GM12878 (cell line): ENCODE data around the gene AIRE. TPM values are rescaled to one million over a fixed set of nuclear protein-coding genes. Genes with fewer than 3 reads are reported as not detected.

ENCODE experiments used
- ATAC-seq: fragments of 200-7000 bp; cut with Tn5 transposase; 3 replicates; pipeline ENCODE4 v1.9.1; 2020; ENCODE audit warnings: mild to moderate bottlenecking, moderate library complexity
- BruUV-seq: library from RNA; stranded (reverse); fragments of 400-500 nt; replicated peaks from 2 replicates; lab custom pipeline; 2021; lab: Mats Ljungman, UMichigan
- CTCF ChIA-PET: fragments of 300-600 bp; sonication (Branson Sonifier 250); formaldehyde crosslinking; extraction: SDS; loops from one replicate; lab custom pipeline; 2021; ENCODE audit warnings: inconsistent platforms; lab: Yijun Ruan, JAX
- POLR2A ChIA-PET: fragments of 350-600 bp; formaldehyde crosslinking; extraction: SDS; loops from one replicate; lab custom pipeline; 2021; ENCODE audit warnings: inconsistent platforms; lab: Charles Lee
- RAD21 ChIA-PET: fragments of 300-600 bp; sonication (Branson Sonifier 250); formaldehyde crosslinking; loops from one replicate; lab custom pipeline; 2023; ENCODE audit warnings: antibody characterized with exemption; ENCODE audit not compliant: unreplicated experiment; lab: Charles Lee
- SMC1A ChIA-PET: fragments of 300-600 bp; sonication (Branson Sonifier 250); formaldehyde crosslinking; loops from one replicate; lab custom pipeline; 2023; ENCODE audit not compliant: unreplicated experiment, uncharacterized antibody; lab: Charles Lee
- DNase-seq: peaks from one replicate; pipeline ENCODE4 v3.0.0-alpha.2; 2011; ENCODE audit warnings: low read depth, low spot score
- FAIRE-seq: peaks from 3 replicates; lab custom pipeline; 2011; peaks lifted over from hg19 to GRCh38; lab: Jason Lieb, UNC
- H2AFZ ChIP-seq: 2 replicates; pipeline ENCODE4 v1.6.0; 2011; ENCODE audit warnings: low read depth, low read length, control low read depth; ENCODE audit not compliant: control insufficient read depth
- H3K27ac ChIP-seq: 2 replicates; pipeline ENCODE4 v1.5.1; 2011; ENCODE audit warnings: control low read depth; ENCODE audit not compliant: control insufficient read depth, insufficient read depth
- H3K27me3 ChIP-seq, 2 experiments: replicated peaks in 1 of 2; 2 replicates each; pipeline versions ENCODE4 v1.6.0 to v1.6.1; 2011; ENCODE audit warnings: low read length in 1 of 2; ENCODE audit not compliant: control insufficient read depth in 2 of 2, insufficient read depth in 2 of 2
- H3K36me3 ChIP-seq, 2 experiments: 2 replicates each; pipeline ENCODE4 v1.5.1; 2011; ENCODE audit warnings: low read length in 1 of 2; ENCODE audit not compliant: control insufficient read depth in 2 of 2, insufficient read depth in 2 of 2
- H3K4me1 ChIP-seq: 2 replicates; pipeline ENCODE4 v1.6.1; 2011; ENCODE audit warnings: mild to moderate bottlenecking, low read length, moderate library complexity, mixed read lengths; ENCODE audit not compliant: control insufficient read depth, insufficient read depth
- H3K4me2 ChIP-seq: 2 replicates; pipeline ENCODE4 v1.6.0; 2011; ENCODE audit warnings: control low read depth; ENCODE audit not compliant: control insufficient read depth, insufficient read depth
- H3K4me3 ChIP-seq: fragments of 200-600 bp; sonication (generic); 2 replicates; pipeline ENCODE4 v1.5.1; 2016
- H3K79me2 ChIP-seq: 2 replicates; pipeline ENCODE4 v1.6.0; 2011; ENCODE audit warnings: low read length; ENCODE audit not compliant: control insufficient read depth, insufficient read depth
- H3K9ac ChIP-seq: 2 replicates; pipeline ENCODE4 v1.8.0; 2011; ENCODE audit warnings: low read length, control low read depth, mixed read lengths; ENCODE audit not compliant: control insufficient read depth, insufficient read depth
- H3K9me3 ChIP-seq: replicated peaks from 3 replicates; pipeline ENCODE4 v1.5.1; 2011; ENCODE audit warnings: mild to moderate bottlenecking, low read length; ENCODE audit not compliant: control insufficient read depth, insufficient read depth
- H4K20me1 ChIP-seq: 2 replicates; pipeline ENCODE4 v1.6.0; 2011; ENCODE audit not compliant: control insufficient read depth, insufficient read depth
- BCL11A ChIP-seq: IDR thresholded peaks from 2 replicates; pipeline ENCODE4 v1.6.1; 2011; ENCODE audit warnings: low read depth, low read length
- BRCA1 ChIP-seq: IDR thresholded peaks from 2 replicates; pipeline ENCODE4 v1.6.1; 2011; ENCODE audit warnings: low read depth, low read length, improper control_type of control experiment
- FOXM1 ChIP-seq: IDR thresholded peaks from 2 replicates; pipeline ENCODE4 v1.6.1; 2012; ENCODE audit warnings: low read depth, mild to moderate bottlenecking, inconsistent platforms, low read length, moderate library complexity
- HCFC1 ChIP-seq: fragments of 150-350 bp; IDR thresholded peaks from 2 replicates; pipeline ENCODE4 v1.6.1; 2014; ENCODE audit warnings: low read length
- HDAC6 ChIP-seq: fragments of 200-600 bp; sonication (generic); IDR thresholded peaks from one replicate; pipeline ENCODE4 v1.8.0; 2017; ENCODE audit warnings: antibody characterized with exemption; ENCODE audit not compliant: unreplicated experiment
- IKZF2 ChIP-seq, 2 experiments: fragments of 450-650 bp; IDR thresholded peaks; 2 replicates each; pipeline ENCODE4 v1.6.1; 2017; ENCODE audit warnings: mild to moderate bottlenecking in 2 of 2, moderate library complexity in 2 of 2
- MTA2 ChIP-seq: fragments of 450-650 bp; IDR thresholded peaks from 2 replicates; pipeline ENCODE4 v1.6.1; 2016; ENCODE audit warnings: low read depth, mild to moderate bottlenecking, moderate library complexity
- MTA3 ChIP-seq: IDR thresholded peaks from 2 replicates; pipeline ENCODE4 v1.6.1; 2012; ENCODE audit warnings: low read length, inconsistent platforms, borderline replicate concordance
- RUNX3 ChIP-seq: IDR thresholded peaks from 2 replicates; pipeline ENCODE4 v1.6.1; 2012; ENCODE audit warnings: low read length, inconsistent platforms
- SPI1 ChIP-seq: IDR thresholded peaks from 2 replicates; pipeline ENCODE4 v1.6.1; 2011; ENCODE audit warnings: low read depth, mild to moderate bottlenecking, low read length, moderate library complexity, borderline replicate concordance; ENCODE audit not compliant: insufficient read depth
- TCF12 ChIP-seq: IDR thresholded peaks from 2 replicates; pipeline ENCODE4 v1.6.1; 2011; ENCODE audit warnings: low read depth, mild to moderate bottlenecking, low read length
- ZNF217 ChIP-seq: fragments of 450-650 bp; IDR thresholded peaks from 2 replicates; pipeline ENCODE4 v1.6.1; 2017; ENCODE audit warnings: antibody characterized with exemption, mild to moderate bottlenecking
- WGBS: methylation state at CpG from one replicate; pipeline ENCODE4 v1.1.6; 2016; ENCODE audit warnings: low lambda C conversion rate; ENCODE audit not compliant: insufficient replicate concordance, insufficient coverage; ENCODE audit errors: missing lambda C conversion rate; 5-methylcytosine and 5-hydroxymethylcytosine counted together
- in situ Hi-C: fragments of 300-500 bp; cut with MboI; formaldehyde crosslinking; loops from 9 replicates; pipeline ENCODE4 v1.14.3; 2018; ENCODE audit warnings: mixed read lengths
- intact Hi-C: fragments of 100-400 bp; cut with micrococcal nuclease; formaldehyde crosslinking; loops from one replicate; pipeline ENCODE4 v1.14.2; 2022; ENCODE audit not compliant: unreplicated experiment
- polyA plus RNA-seq, 11 experiments: library from polyadenylated mRNA; depleted of rRNA in 4 of 11; unstranded in 6 of 11; stranded (reverse) in 5 of 11; fragments of >200 nt; fragmentation: Nextera tagmentation in 4 of 11; fragmentation: Illumina TruSeq in 1 of 11; extraction: Ambion mirVana in 4 of 11; extraction: Trizol in 1 of 11; gene quantifications; 1 replicate in 1 of 11; 2 replicates in 10 of 11; pipeline versions ENCODE4 v1.2.1 to v1.2.3, GENCODE V29; 2011 to 2016; ENCODE audit warnings: inconsistent platforms in 2 of 11, missing spikeins in 2 of 11, low read depth in 1 of 11
- total RNA-seq, 4 experiments: library from RNA; depleted of rRNA in 3 of 4; stranded (reverse); fragments of >200 nt in 3 of 4; fragmentation: Illumina TruSeq in 1 of 4; extraction: Trizol in 1 of 4; gene quantifications; 2 replicates each; pipeline versions ENCODE4 v1.2.1 to v1.2.3, GENCODE V29; 2013 to 2021

The AIRE gene
- total and polyA plus RNA-seq, 10 of the 15 experiments (the other 5 are each of a cell fraction or from before 2014, with no cell fraction given) = 0.05 to 0.10 TPM; not detected in 8

DNA sequence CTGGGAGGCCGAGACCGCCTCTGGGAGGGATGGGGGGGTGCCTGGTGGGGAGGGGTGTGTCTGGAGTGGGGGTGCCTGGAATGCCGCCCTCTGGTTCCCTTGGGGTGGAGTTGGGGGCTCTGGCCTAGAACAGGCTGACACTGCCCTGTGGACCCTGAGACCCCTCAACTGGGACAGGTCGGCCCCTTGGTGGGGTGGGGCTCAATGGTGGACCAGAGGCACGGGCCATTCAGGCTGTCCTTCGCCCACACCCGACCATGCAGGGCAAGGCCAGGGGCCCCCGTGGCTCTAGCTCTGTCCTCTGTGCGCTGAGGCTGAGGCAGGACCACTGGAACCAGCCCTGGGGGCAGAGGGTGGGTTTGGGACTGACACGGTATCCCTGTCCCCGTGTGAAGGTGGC, 28.9 kb downstream of the AIRE start:
- FAIRE-seq (no peak), DNase-seq (no peak), ATAC-seq (no peak)
- H3K9ac ChIP-seq = no peak overlapping the region
- TF ChIP-seq MTA3 (no peak), RUNX3 (no peak), IKZF2 (IDR thresholded peaks at IDR 0.05) (no peak), FOXM1 (no peak), HCFC1 (no peak), MTA2 (no peak), BCL11A (no peak), TCF12 (no peak)
- H2AFZ ChIP-seq = no peak overlapping the region
- RAD21 ChIA-PET = no interaction called here
- H4K20me1 ChIP-seq = no peaks in the 10 kb centered on the region
- no peak overlapping the region for H3K4me3 ChIP-seq
- BruUV-seq = no TSS peak
- intact Hi-C loops (no loop called here), in situ Hi-C loops (no loop called here)
- SMC1A ChIA-PET = no interaction called here
- no peak overlapping the region for H3K4me2 ChIP-seq
- H3K79me2 ChIP-seq = no peaks in the 10 kb centered on the region
- WGBS = 93% methylated on average over 8 of the region's 11 CpGs
- H3K36me3 ChIP-seq = peaks cover 22 to 53% of the 10 kb centered on the region in 2 experiments; a peak in 3 of 4 replicates
- POLR2A ChIA-PET = no interaction called here
- H3K9me3 ChIP-seq = no peaks in the 10 kb centered on the region
- no peaks in the 10 kb centered on the region for H3K27me3 ChIP-seq
- H3K4me1 ChIP-seq = no peaks in the 10 kb centered on the region
- no peak overlapping the region for H3K27ac ChIP-seq
- CTCF ChIA-PET = interaction anchor here (1.4 kb wide), 1 partner anchor 10 kb away, joined by 4 read pairs; no protein-coding TSS in a partner anchor

- in situ Hi-C loops (no loop called here), intact Hi-C loops (no loop called here)
- ChIA-PET RAD21 (no interaction called here), SMC1A (interaction anchor here (1.0 kb wide), 1 partner anchor 12 kb away, joined by 3 read pairs; no protein-coding TSS in a partner anchor), CTCF (interaction anchor here (1.4 kb wide), 1 partner anchor 11 kb away, joined by 4 read pairs; no protein-coding TSS in a partner anchor), POLR2A (no interaction called here)
- FAIRE-seq (no peak), ATAC-seq (no peak), DNase-seq (no peak)
- no peak overlapping the region for H3K4me3 ChIP-seq
- no peaks in the 10 kb centered on the region for H4K20me1 ChIP-seq
- no peaks in the 10 kb centered on the region for H3K4me1 ChIP-seq
- H3K36me3 ChIP-seq = peaks cover 22 to 52% of the 10 kb centered on the region in 2 experiments; a peak in 3 of 4 replicates
- H3K27me3 ChIP-seq = no peaks in the 10 kb centered on the region
- TF ChIP-seq BRCA1 (no peak), ZNF217 (no peak), HDAC6 (no peak), SPI1 (no peak)
- H3K9ac ChIP-seq = no peak overlapping the region
- 97% methylated on average over 14 of the region's 16 CpGs for WGBS
- no TSS peak for BruUV-seq
- H3K79me2 ChIP-seq = no peaks in the 10 kb centered on the region
- no peak overlapping the region for H3K27ac ChIP-seq
- H3K9me3 ChIP-seq = no peaks in the 10 kb centered on the region
- no peak overlapping the region for H3K4me2 ChIP-seq
- no peak overlapping the region for H2AFZ ChIP-seq
Observed at GRCh38 chr21:44315691-44316203, 30.1 kb downstream of the AIRE start.
